ENCODE data around the gene RNF144A.

The RNF144A gene

DNA sequence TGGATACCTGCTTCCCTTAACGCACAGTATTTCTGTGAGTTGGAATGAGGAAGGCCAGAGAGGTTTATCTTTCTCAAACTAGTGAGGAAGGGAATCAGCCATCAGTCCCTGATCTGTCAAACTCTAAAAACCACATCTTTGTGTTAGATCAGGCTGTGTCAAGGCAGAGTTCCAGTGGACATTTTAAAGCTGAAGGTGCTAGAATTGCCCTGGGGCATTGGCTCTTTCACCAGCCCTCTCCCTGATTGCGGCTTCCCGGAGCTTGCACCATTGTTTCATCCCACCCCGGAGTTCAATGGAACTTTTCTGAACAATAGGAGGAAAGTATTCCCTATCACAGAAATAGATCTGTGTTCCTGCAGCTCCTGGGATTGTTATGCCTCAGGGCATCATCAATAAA is 110.2 kb downstream of the RNF144A start:
- no peak for DNase-seq

GRCh38 chr2:7027956-7028655 is 110.9 kb downstream of the RNF144A start:
- DNase-seq: no peak

DNA sequence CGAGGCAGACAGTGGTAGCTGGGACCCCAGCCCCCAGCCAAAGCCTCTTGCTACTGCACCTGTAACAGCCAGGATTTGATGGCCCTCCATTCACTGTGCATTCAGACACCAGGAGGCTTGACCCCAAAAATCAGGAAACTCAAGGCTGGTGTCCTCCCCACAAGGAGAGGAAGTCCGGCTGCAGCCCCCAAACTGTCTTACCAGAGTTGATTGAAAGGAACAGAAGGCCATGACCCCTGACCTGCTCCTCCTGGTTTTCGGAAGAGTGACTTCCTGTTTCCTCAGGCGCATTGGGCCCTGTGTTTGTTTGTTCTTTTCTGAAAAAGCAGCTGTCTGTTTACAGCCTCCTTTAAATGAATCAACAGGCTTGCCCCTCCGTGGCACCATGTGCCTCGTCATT is 111.6 kb downstream of the RNF144A start:
- DNase-seq: no peak

- no peak for DNase-seq
Measured at GRCh38 chr2:7029291-7030059, 112.3 kb downstream of the RNF144A start.

GRCh38 chr2:7030810-7031209 is 113.6 kb downstream of the RNF144A start:
- no peak for DNase-seq

DNA sequence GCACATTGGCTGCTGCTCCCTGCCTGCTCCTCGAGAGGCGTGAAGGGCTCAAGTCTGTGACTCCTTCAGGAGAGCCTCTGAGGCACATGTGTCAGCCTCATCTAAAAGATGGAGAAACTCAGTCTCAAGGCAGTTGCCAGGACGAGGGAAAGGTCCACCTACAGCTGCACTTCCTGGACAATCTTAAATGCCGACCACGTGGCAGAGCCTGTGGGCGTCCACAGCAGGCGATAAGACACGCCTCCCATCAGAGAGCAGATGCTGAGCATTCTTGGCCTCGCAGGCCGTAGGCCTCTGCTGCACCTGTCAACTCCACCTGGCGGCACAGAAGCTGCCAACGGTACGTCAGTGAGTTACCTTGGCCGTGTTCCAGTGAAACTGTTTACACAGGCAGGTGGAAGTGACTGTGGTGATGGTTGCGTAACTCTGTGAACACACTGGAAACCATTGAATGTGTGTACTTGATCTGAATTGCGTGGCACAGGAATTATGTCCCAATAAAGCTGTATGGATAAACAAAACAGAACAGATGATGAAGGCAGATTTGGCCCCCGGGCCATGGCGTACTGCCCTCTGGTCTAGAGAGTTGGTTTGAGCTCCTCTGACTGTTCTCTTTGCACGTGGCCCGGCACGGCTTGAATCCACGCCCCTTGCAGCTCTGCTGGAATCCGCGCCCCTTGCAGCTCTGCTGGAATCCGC is 114.5 kb downstream of the RNF144A start:
- no peak for DNase-seq

DNA sequence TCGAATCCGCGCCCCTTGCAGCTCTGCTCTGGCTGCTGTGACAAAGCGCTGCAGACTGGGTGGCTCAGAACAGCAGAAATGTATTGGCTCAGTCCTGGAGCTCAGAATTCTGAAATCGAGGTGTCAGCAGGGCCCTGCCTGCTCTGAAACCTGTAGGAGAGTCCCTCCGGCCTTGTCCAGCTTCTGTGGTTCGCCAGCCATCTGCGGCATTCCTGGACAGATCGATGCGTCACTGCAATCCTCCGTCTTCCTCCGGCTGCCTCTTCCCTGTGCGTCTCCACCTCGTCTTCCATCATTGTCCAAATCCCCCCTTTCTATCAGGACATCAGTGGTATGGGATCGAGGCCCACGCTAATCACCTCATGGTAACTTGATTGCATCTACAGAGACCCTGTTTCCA is 115.2 kb downstream of the RNF144A start:
- DNase-seq: no peak

- no peak for DNase-seq
Measured at GRCh38 chr2:7033136-7033960, 116.1 kb downstream of the RNF144A start.

DNA sequence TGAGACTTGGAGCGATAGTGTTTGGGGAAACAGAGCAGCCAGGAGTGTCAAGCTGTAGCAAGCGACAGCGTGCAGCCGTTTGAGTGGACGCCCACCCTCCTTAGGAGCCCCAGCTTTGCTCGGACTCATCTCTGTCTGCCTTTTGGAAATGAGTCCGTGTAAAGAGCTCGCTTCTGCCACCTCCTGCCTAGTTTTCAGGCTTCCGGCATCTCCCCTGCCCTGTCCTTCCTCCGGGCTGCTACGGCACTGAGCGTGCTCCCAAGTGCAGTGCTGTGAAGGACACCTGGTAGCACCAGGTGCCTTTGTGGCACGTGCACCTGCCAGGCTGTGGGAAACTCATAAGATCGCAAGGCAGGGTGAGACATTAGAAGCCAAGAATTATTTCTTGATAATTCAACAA is 117.1 kb downstream of the RNF144A start:
- no peak for DNase-seq

DNA sequence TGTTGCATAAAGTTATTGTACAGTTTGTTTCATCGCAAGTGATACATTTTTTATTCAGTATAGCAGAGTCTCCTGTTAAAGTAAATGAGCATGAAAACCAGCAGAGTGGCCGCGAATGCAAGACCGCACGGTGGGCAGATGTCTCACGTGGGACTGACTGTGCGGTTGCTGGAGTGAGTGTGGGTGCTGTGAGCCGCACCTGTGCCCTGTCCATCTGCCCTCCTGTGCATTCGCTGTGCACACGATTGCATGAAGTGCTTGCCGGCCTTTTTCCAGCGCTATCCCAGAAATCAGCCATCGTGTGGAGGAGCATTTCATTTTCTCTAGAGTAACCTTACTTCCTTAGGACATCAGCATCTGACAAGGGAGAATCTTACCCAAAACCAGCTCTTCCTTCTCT is 118.7 kb downstream of the RNF144A start:
- DNase-seq: no peak

GRCh38 chr2:7037340-7038333 is 120.4 kb downstream of the RNF144A start:
- DNase-seq: peak; percentile 50

- DNase-seq: no peak
Measured at GRCh38 chr2:7040547-7040946, 123.3 kb downstream of the RNF144A start.

DNA sequence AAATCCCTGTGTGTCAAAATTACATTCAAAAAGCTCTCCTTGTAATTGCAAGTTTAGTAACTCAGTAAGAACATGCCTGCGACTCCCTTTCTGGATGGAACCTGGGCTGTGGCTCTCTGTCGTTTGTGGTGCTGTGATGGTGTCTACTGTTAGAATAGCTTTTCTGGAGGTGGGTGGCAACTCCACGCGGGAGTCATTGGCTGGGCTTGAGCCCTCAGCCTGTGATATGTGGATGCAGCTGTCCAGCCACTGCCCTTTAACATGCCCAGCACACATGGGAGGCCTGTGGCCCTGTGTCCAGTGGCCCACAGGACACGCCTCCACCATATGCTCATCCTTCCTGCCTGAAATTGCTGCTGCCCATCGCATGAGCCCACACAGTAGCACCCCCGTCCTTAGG is 124.2 kb downstream of the RNF144A start:
- no peak for DNase-seq

GRCh38 chr2:7043690-7044089 is 126.5 kb downstream of the RNF144A start:
- DNase-seq: no peak

GRCh38 chr2:7044253-7045250 is 127.3 kb downstream of the RNF144A start:
- DNase-seq: no peak

DNA sequence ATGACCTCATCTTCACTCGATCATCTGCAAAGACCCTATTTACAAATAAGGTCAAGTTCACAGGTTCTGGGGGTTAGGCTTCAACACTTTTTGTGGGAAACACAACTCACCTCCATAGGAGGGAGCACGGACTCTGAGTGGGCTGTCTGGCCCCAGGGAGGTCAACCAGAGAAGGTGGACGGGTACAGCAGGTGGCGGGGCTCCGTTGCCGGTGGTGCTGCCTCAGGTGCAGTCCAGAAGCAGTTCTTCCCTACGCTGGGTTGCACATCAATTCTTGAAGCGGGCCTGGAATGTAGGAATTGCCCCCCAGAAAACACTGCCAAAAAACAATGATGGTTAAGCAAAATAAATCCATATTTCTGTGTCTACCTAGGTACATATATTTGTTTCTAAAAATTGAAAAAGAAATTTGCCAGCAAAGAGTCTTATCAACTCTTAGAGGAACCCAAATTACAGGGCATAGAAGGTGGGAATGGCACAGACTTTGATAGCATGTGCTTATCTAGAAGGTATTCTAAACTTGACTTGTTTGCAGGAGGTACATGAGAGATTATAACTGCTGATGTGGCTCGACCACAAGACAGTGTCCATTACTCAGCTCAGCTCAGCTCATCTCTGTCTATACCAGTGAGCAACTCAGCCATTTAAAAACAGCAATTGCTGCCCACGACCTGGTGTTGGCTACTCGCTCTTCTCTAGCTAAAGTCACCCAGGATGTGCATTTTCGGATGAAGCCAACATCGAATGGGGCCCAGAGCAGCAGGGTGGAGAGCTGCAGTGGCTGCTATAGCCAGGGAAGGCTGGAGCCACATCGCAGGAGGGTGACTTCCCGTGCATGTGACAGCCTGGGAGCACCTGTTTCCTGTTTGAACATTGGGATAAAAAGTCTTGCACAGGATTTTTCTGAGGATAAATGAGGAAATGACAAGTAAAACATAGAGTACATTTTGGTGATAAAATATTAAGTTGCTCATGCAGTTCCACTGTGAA is 128.7 kb downstream of the RNF144A start:
- DNase-seq: no peak

DNA sequence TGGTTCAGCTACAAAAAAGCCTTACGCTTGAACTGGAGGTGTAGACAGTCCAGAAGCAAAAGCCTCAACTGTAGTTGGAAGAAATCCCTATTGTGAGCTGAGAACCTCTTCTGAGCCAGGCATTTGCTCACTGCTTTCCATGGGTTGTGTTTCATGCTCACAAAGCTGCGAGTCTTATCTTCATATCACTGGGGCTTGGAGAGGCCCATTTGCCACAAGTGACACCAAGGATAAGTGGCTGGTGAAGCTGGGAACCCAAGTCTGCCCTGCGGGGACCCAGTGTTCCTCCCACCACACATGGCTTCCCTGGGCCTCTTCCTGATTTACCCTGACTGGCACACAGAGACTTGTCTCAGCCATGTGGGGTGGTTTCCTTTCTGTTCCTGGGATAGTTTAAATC is 130.4 kb downstream of the RNF144A start:
- DNase-seq: no peak

GRCh38 chr2:7048762-7049294 is 131.6 kb downstream of the RNF144A start:
- no peak for DNase-seq

GRCh38 chr2:7052404-7052803 is 135.2 kb downstream of the RNF144A start:
- no peak for DNase-seq

All from amniotic stem cell (primary cell).